GM19099 (cell line): ENCODE results near the gene XYLT1.

Source experiments
- POLR2A ChIP-seq: IDR thresholded peaks from 3 replicates; pipeline ENCODE4 v1.6.1; 2011; ENCODE audit warnings: low read depth; ENCODE audit not compliant: insufficient read length; ENCODE audit errors: extremely low read depth

The XYLT1 gene

DNA sequence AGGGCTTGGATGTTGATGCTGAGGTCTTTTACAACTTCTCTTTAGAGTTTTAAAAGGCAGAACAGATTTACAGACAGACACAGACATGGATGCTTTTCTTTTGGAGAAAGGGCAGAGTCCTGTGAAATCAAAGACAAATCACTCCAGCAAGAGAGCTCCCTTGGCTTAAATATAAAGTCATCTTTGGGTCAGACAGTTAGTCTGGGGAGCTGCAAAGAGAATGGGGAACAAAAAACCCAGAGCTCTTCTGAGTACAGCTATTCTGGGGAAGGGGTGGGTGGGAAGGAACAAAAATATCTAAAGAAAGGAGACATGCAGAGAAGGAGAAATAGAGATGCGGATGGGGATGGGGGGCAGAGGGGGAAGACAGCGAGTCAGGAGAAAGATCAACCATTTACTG is 266.6 kb downstream of the XYLT1 start:
- TF ChIP-seq POLR2A = no peak

DNA sequence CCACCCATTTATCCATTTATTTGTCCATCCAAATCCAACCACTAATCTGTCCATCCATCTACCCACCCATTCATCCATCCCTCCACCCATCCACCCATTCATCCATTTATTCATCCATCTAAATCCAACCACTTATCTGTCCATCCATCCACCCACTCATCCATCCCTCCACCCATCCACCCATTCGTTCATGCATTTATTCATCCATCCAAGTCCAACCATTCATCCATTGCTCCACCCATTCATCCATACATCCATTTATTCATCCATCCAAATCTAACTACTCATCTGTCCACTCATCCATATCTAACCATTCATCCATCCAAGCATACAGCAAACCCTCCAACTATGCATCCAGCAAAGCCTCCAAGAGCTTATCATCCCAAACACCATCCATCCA is 267.3 kb downstream of the XYLT1 start:
- TF ChIP-seq POLR2A = no peak

DNA sequence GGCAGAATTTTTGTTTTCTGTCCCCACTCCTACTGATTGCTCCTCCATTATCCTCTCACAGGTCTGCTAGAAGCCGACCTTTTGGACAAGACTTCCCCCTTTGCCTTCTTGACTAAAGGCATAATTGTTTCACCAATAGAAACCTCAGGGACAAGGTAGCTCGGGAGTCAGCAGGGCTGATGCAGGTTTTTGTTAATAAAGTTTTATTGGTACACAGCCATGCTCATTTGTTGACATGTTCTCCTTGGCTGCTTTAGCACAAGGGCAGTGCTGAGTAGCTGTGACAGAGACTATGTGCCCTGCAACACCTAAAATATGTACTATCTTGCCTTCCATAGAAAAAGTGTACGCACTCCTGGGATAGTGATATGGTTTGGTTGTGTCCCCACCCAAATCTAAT is 271.6 kb downstream of the XYLT1 start:
- TF ChIP-seq POLR2A = no peak

DNA sequence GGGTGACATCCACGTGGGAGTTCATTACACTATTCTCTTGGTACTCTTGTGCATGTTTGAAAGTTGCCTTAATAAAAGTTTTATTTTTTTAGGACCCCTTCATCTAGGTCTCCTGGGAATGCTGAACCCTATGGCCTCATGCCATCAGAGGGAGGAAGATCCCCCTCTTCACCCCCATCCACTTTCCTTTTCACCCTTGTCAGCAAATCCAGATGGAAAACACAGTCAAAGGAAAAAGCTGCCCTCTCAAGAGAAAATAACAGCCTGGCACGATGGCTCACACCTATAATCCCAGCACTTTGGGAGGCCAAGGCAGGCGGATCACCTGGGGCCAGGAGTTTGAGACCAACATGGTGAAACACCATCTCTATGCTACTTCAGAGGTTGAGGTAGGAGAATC is 274.2 kb downstream of the XYLT1 start:
- TF ChIP-seq POLR2A = no peak

DNA sequence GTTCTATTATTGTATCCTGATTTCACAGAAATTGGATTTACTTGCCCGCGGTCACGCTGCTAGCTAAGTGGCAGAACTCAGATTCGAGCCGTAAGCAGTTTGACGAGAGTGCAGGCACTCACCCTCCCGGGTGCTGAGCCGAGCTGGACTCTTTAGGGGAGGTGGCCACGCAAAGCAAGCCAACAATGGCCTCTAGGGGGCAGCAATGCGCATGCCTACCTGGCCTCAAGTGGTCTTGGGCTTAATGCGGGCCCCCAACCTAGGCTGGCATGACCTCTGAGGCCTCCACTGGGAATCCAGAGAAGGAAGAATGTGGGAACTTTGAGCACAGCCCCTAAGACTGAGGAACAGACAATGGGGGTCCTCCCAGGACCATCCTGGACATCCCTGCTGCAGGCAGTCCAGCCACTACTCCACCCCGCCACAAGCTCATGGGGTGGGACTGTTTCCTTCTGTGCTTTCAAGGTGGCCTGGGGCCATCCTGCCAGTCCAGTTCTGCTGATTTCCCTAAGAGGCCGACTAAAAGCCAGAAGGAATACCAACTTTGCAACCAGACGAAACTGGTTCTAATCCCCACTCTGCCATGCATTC is 276.5 kb downstream of the XYLT1 start:
- TF ChIP-seq POLR2A = no peak

DNA sequence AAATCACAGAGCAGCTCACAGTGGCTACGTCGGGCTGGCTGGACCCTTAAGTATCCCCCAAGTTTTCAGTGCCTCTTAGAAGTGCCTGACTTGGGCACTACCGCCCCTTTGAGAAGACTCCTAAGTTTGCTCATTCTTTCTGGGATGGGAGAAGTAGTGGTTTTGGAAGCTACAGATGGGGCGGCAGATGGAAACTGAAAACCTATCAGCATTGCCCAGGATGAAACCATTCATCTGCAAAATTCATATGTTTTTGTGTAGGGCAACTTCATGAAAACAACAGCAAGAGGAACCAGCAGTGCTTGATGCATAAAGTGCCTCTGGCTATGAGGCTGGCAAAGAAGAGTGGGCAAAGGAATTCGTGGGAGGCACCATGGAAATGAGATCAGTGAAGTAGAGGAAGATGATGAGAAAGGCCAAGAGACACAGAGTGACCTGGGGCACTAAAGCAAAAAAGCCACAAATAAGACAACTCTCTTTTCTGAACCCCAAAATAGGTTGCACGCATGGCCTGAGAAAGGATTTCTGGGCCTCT is 277.1 kb downstream of the XYLT1 start:
- TF ChIP-seq POLR2A = no peak

DNA sequence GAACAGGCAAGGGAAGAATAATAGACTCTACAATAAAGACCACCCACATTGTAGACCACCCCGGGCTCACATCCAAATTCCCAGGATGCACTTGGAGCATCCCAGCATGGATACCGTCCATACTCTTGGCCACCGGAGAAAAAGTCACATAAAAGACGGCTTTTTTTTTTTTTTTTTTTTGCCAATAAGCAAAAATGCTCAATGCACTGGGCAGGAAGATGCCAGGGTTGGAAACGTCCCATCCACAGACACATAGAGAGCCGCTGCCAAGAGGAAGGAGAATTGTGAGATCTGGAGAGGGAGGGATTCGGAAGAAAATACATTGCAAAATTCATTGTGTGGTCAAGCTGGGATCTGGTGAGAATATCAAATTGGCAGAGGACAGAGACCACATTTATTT is 286.7 kb downstream of the XYLT1 start:
- no peak for TF ChIP-seq POLR2A

DNA sequence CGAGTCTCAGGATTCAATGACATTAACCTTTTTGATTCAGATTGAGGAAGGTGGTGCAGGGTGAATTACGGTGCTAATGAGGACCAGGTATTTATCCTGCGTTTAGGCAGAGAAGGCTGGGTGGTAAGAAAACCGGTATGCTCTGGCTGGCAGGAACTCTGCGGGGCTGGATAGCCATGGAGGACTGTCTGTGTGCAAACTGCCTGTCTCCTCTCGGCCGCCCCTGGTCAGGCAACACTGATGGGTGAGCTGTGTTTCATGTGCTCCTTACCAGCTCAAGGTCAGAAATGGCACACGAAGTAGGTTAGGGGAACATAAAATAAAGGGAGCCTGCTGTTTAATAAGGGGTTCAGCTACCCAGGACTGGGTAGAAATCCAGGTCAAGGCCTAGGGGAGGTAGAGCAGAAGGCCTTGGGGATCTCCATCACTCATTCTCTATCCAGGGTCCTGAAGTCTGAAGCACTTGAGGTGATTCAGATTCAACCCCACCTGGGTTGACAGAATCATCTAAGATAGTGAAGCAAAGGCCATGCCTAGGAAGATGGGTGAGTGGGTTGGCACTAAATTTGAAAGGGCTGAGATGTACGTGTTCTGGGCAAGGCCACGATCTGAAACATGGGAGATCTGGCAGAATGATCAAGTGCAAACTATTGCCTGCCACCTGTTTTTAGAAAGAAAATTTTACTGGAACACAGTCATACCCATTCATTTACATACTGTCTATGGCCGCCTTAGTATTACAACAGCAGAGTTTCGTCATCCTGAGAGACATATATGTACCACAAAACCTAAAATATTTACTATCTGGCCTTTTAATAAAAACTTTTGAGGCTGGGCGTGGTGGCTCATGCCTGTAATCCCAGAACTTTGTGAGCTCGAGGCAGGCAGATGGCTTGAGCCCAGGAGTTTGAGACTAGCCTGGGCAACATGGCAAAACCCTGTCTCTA is 292.5 kb downstream of the XYLT1 start:
- TF ChIP-seq POLR2A = no peak

DNA sequence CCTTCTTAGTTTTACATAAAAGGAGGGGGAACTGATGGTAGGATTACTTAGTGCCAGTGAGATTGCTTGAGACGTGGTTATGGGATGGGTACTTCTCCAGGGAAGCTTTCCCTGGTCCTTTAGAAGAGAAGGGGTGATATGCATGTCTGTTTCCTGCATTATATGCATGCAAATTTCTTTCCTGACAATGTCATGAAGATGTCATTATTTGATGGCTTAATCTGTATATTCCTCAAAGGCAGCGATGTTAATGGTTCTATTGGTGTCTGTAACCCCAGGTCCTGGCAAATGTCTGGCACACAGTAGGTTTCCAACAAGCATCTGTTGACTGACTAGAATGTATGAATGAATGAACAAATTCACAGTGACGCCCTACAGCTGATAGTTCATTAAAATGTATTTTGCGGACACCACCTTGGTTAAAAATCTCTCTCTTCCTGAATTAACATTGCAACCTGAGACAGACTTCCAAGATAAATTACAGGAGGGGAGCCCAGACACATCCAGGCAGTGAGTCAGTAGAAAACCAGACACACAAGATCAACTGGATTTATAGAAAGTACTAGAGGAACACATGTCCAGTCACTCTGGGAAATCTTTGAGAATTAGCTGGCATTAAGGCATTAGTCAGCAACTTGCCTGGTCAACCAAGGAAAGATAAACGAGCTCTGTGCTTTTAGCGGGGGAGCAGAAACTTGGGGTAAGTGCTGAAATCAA is 293.4 kb downstream of the XYLT1 start:
- no peak for TF ChIP-seq POLR2A

DNA sequence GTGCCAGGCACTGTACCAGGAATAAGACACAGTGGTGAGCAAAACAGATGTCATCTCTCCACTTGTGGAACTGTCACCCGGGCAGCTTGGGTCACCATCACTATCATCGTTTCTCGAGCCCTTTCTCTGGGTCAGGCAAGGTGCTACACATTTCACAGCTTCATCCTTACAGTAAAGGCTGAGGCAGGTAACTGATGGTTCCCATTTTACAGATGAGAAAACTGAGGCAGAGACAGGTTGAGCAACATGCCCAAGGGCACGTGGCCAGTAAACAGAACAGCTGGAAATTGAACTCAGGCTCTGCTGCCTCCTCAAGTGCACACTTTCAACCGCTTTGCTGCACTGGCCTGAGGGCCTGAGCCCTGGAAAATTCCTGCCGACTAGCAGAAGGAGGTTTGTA is 294.6 kb downstream of the XYLT1 start:
- no peak for TF ChIP-seq POLR2A

DNA sequence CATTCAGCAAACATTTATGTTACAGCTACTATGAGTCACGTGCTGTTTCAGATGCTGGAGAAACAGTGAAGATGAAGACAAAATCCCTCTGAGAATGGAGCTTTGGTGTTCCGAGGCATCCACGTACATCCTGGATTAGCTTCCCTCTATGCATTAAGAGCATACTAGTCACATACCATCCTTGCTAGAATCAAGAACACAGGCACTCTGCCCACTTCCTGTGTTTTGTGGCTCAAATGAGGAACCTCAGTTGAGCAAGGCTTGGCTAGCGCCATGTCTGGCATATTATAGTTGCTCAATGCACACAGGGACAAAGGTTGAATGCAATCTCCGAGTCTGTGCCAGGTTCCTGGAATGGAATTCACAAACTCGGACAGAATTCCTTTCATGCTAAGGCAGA is 297.5 kb downstream of the XYLT1 start:
- TF ChIP-seq POLR2A = no peak

DNA sequence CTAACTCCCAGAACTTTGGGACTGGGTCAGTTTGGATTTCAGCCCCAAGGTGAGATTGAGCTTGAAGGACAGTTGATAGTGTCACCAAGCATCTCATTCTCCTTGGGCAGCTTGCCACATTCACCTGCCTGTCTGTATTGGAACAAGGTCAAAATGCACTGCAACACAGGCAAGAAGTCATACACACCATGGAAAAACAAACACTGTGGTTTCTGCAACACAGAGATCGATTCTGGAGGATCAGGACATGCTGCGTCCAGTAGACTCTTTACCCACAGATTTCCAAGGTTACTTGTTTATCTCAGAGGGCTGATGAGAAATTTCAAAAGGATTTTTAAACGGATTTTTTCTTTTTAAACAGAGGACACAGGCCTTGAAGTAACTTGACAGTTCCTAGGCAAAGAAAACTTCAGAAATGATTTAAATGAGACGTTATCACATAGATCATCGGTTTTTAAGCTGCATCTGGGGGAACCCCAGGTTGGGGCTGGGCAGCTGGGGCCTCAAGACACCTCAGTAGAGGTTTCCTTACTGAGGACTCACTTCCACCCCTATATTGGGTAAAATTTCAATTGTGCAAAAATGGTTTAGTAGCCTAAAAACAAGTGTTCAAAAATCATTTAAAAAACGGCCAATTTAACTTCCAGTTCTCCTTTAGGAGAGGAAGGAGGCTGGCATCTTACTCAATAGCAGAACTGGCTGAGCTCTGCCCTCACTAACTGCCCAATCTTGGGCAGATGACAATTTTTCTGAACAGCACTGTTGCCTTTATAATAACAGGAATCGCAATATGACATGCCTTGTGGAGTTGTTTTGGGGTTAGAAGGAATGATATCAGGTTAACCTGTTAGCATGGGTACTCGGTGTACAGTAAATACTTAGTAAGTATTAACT is 299.3 kb downstream of the XYLT1 start:
- TF ChIP-seq POLR2A = no peak

DNA sequence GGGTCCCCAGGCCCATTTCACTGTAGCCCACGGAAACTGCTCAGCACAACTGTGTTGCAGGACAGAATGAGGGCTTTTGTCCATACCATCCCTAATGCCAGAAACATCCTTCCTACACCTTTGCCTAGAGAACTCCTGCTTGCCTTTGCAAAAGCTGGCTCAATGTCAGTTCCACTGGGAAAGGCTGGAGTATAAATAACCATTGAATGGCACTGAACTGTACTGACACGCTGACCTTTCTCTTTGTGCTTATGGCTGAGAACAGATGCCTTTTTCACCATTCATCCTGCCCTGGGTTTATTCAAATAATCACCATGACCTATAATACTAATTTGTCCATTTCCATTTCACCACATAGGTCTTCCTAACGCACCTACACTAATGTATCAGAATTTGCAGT is 300.3 kb downstream of the XYLT1 start:
- no peak for TF ChIP-seq POLR2A

DNA sequence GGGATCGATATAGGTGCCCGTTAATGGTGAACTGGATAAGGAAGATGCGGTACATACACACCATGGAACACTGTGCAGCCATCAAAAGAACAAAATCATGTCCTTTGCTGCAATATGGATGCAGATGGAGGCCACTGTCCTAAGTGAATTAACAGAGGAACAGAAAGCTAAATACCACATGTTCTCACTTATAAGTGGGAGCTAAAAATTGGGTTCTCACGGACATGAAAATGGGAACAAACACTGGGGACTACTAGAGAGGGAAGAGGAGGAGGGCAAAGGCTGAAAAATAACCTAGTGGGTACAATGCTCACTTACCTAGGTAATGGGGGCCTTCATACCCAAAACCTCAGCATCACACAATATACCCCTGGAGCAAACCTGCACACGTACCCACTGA is 302.6 kb downstream of the XYLT1 start:
- TF ChIP-seq POLR2A = no peak
